ENCODE results near the gene CAMK2A. TPM values are rescaled to one million over a fixed set of nuclear protein-coding genes. Genes with fewer than 3 reads are reported as not detected.

CAMK2A gene
- total RNA-seq, 1 donor from 2014 or later, result not detected

DNA sequence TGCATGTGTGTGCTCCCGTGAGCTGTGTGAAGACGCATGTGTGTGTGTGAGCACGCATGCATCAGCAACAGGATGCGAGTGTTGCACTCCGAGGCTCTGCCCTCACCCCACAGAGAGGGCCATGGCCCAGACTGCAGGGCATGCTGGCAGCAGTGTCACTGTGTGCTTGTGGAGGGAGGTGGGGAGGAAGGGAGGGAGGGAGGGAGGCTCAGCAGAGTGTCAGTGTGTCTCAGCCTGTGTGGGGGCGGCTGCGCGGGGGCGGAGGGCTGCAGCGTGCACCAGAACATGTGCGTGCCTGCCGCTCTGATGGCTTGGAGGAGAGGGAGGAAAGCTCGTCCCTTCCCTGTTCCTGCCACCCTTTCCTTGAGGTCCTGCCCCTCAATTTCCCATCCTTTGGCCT lies 5.3 kb downstream of the CAMK2A start:
- H3K4me1 Mint-ChIP-seq (ENCODE audit: low read depth), result no peaks in the 10 kb centered on the region
- DNase-seq (ENCODE audit: low spot score, unreplicated experiment), result no peak
- H3K4me3 Mint-ChIP-seq (ENCODE audit: low read depth), result no peak overlapping the region
- no peaks in the 10 kb centered on the region for H3K9me3 Mint-ChIP-seq (ENCODE audit: low read depth)
- TF ChIP-seq, protein P1, sequence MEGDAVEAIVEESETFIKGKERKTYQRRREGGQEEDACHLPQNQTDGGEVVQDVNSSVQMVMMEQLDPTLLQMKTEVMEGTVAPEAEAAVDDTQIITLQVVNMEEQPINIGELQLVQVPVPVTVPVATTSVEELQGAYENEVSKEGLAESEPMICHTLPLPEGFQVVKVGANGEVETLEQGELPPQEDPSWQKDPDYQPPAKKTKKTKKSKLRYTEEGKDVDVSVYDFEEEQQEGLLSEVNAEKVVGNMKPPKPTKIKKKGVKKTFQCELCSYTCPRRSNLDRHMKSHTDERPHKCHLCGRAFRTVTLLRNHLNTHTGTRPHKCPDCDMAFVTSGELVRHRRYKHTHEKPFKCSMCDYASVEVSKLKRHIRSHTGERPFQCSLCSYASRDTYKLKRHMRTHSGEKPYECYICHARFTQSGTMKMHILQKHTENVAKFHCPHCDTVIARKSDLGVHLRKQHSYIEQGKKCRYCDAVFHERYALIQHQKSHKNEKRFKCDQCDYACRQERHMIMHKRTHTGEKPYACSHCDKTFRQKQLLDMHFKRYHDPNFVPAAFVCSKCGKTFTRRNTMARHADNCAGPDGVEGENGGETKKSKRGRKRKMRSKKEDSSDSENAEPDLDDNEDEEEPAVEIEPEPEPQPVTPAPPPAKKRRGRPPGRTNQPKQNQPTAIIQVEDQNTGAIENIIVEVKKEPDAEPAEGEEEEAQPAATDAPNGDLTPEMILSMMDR (IDR thresholded peaks at IDR 0.05; ENCODE audit: unreplicated experiment), result no peak
- no peaks in the 10 kb centered on the region for H3K36me3 Mint-ChIP-seq (ENCODE audit: insufficient read depth)
- peaks cover 68% of the 10 kb centered on the region for H3K27me3 Mint-ChIP-seq
- H3K27ac Mint-ChIP-seq, result no peak overlapping the region

DNA sequence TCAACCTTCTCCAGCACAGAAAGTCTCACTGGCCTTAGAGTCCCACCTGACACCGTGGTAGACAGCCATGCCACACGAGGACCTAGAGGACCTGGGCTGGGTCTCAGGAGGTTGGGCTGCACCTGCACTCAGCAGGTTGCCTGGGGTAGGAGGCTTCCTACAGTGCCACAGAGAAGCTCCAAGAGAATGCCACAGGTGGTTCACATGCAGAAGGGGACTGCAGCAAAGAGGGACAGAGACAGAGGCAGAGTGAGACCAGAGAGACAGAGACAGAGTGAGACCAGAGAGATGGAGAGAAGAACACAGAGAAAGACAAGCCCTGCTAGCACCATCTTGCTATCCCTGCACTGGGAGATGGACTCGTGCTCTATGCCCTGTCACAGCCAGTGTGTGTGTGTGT lies 5.7 kb downstream of the CAMK2A start:
- H3K36me3 Mint-ChIP-seq (ENCODE audit: insufficient read depth), result no peaks in the 10 kb centered on the region
- H3K27ac Mint-ChIP-seq, result no peak overlapping the region
- TF ChIP-seq, protein P1 (IDR thresholded peaks at IDR 0.05; ENCODE audit: unreplicated experiment), result no peak
- no peaks in the 10 kb centered on the region for H3K9me3 Mint-ChIP-seq (ENCODE audit: low read depth)
- H3K4me1 Mint-ChIP-seq (ENCODE audit: low read depth), result no peaks in the 10 kb centered on the region
- DNase-seq (ENCODE audit: low spot score, unreplicated experiment), result no peak
- peaks cover 66% of the 10 kb centered on the region for H3K27me3 Mint-ChIP-seq
- H3K4me3 Mint-ChIP-seq (ENCODE audit: low read depth), result no peak overlapping the region

DNA sequence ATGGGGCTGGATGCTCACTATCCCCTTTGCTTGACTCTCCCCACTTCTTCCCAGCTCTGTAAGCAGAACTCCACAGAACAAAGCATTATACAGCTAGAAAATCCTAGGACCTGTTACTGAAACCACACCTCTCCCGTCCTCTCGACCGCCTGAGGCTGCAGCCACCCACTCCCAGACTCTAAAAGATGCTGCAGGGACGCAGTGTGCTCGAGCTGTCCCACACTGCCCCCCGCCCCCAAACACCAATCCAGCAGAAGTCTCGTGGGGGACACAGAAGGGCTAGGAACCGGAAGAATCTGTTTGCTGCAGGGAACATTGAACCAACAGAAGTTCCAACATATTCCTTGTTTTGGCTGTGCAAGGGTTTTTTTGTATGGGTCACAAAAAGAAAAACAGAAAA lies 7.6 kb downstream of the CAMK2A start:
- Mint-ChIP-seq H3K4me1 (ENCODE audit: low read depth) (no peaks in the 10 kb centered on the region), H3K27ac (no peak overlapping the region), H3K27me3 (peaks cover 57% of the 10 kb centered on the region), H3K36me3 (ENCODE audit: insufficient read depth) (no peaks in the 10 kb centered on the region), H3K4me3 (ENCODE audit: low read depth) (no peak overlapping the region), H3K9me3 (ENCODE audit: low read depth) (no peaks in the 10 kb centered on the region)
- TF ChIP-seq, protein P1 (IDR thresholded peaks at IDR 0.05; ENCODE audit: unreplicated experiment), result no peak
- no peak for DNase-seq (ENCODE audit: low spot score, unreplicated experiment)

DNA sequence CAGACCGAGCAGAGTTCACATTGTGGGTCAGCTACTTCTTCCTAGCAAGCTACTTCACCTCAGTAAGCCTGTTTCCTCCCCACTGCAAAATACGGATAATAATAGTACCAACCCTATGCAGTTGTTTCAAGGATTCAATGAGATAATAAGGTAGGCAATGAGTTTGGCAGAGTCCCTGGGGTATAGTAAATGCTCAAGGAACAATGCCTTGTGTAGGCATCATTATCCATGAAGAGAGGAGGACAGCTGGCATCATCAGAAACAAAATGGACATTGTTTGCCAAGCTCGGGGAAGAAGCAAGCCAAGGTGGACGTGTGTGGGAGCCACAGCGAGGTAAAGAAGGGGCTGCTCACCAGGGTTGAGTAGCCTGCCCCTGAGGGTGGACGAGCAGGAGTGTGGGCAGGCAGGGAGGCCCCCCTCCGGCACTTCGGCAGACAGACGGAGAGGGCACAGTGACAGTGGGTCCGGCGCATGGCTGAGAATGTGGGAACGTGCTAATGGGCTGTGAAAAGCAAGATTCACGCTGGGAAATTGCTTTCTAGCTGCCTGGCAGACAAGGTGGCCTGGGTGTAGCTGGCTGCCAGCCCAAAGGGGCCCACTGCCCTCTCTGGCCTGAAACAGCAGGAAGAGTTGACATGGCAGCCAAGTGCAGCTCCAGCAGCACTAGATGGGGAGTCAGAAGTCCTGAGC lies 10.1 kb downstream of the CAMK2A start:
- TF ChIP-seq, protein P1 (IDR thresholded peaks at IDR 0.05; ENCODE audit: unreplicated experiment), result no peak
- no peak overlapping the region for H3K27ac Mint-ChIP-seq
- no peaks in the 10 kb centered on the region for H3K36me3 Mint-ChIP-seq (ENCODE audit: insufficient read depth)
- H3K27me3 Mint-ChIP-seq, result peaks cover 47% of the 10 kb centered on the region
- H3K4me3 Mint-ChIP-seq (ENCODE audit: low read depth), result no peak overlapping the region
- no peaks in the 10 kb centered on the region for H3K4me1 Mint-ChIP-seq (ENCODE audit: low read depth)
- no peak for DNase-seq (ENCODE audit: low spot score, unreplicated experiment)
- H3K9me3 Mint-ChIP-seq (ENCODE audit: low read depth), result no peaks in the 10 kb centered on the region

DNA sequence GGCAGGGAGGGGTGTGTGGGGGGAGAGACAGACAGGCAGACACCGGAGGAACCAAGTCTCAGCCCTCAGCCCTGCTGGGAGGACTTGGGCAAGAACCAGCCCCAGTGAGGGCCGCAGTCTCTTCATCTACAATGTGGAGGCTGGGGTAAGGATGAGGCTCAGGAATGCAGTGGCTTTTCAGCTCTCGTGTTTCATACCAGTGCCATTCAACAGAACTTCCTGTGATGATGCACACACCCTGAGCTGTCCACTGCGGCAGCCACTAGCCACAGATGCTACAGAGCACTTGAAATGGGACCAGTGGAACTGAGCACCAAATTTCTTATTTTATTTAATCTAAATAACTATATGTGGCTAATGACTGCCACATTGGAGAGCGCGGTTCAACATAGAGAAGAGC lies 10.7 kb downstream of the CAMK2A start:
- TF ChIP-seq, protein P1 (IDR thresholded peaks at IDR 0.05; ENCODE audit: unreplicated experiment), result no peak
- no peaks in the 10 kb centered on the region for H3K36me3 Mint-ChIP-seq (ENCODE audit: insufficient read depth)
- no peak overlapping the region for H3K27ac Mint-ChIP-seq
- no peaks in the 10 kb centered on the region for H3K4me1 Mint-ChIP-seq (ENCODE audit: low read depth)
- no peaks in the 10 kb centered on the region for H3K9me3 Mint-ChIP-seq (ENCODE audit: low read depth)
- H3K4me3 Mint-ChIP-seq (ENCODE audit: low read depth), result no peak overlapping the region
- peaks cover 44% of the 10 kb centered on the region for H3K27me3 Mint-ChIP-seq
- DNase-seq (ENCODE audit: low spot score, unreplicated experiment), result no peak

Measured in progenitor cell of endocrine pancreas (in vitro differentiated cells).